HL-60/S4 treated with phorbol 12-myristate 13-acetate at 8.2 ng/mL for 4 days and 3 days (cell line): ENCODE results near the gene VMAC.
"Not testable (repeated sequence)": the region's sequence is repeated elsewhere in the genome, so short reads cannot be mapped to it uniquely, and the experiment has no call there.

Experiments
- in situ Hi-C: fragments of 300-500 bp; cut with MboI; formaldehyde crosslinking; loops from 2 replicates; pipeline ENCODE4 v1.15.0; 2022; ENCODE audit warnings: low sequenced_read_pairs

VMAC gene, protein sequence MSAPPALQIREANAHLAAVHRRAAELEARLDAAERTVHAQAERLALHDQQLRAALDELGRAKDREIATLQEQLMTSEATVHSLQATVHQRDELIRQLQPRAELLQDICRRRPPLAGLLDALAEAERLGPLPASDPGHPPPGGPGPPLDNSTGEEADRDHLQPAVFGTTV

DNA sequence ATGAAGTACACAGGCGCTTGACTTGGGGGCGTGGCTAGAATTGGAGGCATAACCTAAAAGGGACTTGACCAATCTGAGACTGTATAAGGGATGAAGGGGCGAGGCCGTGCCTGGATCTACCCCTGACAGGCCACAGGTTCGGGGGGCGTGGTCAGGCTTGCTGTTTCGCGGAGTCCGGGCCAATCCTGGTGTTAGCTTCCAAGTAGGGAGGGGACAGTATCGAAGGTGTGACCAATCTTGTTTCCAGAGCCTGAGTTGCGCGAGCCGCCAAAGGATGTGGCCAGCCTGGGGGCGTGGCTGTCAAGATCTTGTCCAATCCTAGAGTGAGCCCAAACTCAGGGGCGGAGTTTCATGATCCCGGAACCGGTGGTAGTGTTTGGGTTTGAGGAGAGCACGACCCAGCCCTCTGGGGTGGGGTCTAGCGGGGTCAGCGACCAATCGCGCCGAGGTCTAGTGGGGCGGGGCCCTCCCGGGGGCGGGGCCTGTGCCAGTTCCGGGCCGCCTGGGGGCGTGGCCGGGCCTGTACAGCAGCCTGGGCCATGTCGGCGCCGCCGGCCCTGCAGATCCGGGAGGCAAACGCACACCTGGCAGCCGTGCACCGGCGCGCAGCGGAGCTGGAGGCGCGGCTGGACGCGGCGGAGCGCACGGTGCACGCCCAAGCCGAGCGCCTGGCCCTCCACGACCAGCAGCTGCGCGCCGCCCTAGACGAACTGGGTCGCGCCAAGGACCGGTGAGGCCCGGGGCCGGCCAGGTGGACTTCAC is at the start of gene VMAC:
Gene VMAC (plus strand): TSS at position 521 of the 762 bp plus-strand sequence. CDS start 19 bp downstream, at position 540.
- in situ Hi-C loops: no loop called here

DNA sequence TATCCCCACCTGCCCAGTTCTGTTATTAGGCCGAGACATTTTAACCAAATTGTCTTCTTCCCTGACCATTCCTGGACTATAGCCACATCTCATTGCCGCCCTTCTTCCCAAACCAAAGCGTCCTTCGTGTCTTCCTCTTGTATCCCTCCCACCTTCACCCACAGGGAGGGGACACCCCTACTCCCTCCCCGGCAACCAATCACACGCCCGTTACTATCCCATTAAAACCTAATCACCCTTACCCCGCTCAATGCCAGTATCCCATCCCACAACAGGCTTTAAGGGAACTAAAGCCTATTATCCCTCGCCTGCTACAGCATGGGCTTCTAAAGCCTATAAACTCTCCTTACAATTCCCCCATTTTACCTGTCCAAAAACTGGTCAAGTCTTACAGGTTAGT is 49.5 kb upstream of the VMAC start:
- in situ Hi-C loops: not testable (repeated sequence)

DNA sequence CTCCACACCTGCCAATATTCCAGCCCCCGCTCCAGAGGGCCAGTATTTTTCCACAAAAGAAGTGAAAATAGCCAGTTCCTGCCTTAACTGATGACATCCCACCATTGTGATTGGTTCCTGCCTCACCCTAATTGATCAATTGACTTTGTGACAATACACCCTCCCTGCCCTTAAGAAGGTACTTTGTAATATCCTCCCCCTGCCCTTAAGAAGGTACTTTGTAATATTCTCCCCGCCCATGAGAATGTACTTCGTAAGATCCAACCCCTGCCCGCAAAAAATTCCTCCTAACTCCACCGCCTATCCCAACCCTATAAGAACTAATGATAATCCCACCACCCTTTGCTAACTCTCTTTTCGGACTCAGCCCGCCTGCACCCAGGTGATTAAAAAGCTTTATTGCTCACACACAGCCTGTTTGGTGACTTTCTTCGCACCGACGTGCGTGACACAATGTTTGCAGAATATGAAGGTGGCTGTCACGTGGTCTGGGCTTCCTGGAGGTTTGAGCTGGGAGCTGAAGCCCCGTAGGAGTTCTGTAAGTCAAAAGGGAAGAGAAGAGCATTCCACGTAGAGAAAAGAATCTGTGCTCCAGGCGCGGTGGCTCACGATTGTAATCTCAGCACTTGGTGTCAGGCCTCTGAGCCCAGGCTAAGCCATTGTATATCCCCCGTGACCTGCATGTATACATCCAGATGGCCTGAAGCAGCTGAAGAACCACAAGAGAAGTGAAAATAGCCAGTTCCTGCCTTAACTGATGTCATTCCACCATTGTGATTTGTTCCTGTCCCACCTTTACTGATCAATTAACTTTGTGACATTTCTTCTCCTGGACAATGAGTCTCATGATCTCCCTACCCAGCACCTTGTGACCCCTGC is 47.2 kb upstream of the VMAC start:
- in situ Hi-C loops: no loop called here

DNA sequence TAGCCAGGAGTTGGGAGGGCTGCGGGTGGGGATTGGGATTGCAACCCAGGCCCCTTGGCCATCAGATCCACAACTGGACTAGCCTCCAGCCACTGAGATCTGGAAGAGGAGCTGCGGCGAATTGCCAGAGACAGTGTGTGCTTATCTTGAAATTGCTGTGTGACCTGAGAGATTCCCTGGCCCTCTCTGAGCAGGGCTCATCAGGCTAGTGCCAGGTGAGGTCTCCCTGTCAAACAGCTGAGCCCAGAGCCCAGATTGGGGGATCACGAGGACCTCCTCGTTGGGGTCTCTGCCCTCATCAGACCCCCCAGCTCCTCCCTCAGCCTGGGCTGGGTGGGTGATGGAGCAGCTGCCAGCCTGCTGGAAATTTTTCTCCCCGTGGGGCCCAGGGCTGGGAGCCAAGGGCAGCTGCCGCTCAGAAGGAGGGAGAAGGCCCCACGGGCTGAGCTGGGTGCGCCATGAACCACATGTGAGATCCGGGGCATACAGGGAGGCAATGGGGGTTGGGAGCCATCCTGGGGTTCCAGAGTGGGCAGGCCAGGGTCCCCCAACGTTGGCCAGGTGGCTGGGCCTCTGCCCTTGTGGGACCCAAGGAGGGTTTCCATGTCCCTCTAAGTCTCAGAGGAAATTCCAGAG is 41.5 kb upstream of the VMAC start:
- in situ Hi-C loops: no loop called here

DNA sequence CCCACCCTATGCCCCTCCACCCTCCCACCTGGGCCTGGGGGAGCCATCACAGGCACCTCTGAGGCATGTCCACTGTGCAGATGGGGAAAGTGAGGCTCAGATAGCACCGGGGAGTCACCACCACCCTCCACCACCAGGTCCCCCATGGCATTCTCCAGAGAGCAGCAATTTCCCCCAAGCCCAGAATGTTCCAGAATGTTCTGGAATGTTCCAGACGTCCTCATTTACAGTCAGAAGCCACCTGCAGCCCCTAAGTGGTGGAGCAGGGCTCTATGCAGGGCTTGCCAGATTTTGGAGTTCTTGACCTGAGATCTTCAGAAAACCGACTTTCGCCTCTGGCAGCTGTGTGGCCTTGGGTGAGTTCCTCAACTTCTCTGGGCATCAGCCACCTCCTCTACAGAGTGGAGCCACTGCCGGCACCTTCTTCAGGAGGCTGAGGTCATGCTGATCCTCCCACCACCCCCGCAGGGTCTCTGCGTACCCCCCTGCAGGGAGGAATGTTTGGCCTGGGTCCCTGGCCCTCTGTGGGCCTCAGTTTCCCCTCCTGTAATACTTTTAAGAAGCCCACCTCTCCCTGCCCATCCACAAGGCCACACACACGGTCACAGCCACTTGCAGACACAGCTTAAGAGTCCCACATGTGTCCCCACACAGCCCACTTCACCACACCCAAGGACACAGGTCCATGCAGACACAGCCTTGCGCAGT is 40.5 kb upstream of the VMAC start:
- in situ Hi-C loops: no loop called here

DNA sequence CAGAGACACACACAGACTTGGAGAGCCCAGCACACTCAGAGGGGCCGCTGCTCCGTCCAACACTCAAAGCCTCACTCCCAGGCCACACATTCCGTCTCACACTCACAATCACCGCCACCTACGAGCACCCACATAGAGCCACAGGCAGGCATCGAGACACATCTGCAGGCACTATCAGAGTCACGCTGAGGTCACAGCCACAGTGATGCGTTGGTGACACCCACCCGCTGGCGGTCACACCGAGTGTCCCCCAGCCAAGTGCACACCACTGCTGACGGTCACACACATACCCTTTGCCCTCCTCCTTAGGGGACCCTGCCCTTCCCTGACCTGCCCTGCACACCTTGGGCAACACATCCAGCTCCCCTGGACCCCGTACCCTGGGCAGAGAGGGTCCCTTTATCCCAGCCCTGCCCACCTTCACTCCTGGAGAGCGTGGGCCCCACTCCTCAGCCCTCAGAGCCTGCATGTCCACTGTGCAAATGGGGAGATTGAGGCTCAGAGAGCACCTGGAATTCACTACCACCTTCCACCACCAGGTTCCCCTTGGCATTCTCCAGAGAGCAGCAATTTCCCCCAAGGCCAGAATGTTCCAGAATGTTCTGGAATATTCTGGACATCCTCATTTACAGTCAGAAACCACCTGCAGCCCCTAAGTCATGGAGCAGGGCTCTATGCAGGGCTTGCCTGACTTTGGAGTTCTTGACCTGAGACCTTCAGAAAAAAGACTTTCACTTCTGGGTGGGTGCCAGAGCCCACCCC is 39.8 kb upstream of the VMAC start:
- in situ Hi-C loops: no loop called here

GRCh38 chr19:5865772-5866171 is 38.9 kb upstream of the VMAC start:
- in situ Hi-C loops: no loop called here

DNA sequence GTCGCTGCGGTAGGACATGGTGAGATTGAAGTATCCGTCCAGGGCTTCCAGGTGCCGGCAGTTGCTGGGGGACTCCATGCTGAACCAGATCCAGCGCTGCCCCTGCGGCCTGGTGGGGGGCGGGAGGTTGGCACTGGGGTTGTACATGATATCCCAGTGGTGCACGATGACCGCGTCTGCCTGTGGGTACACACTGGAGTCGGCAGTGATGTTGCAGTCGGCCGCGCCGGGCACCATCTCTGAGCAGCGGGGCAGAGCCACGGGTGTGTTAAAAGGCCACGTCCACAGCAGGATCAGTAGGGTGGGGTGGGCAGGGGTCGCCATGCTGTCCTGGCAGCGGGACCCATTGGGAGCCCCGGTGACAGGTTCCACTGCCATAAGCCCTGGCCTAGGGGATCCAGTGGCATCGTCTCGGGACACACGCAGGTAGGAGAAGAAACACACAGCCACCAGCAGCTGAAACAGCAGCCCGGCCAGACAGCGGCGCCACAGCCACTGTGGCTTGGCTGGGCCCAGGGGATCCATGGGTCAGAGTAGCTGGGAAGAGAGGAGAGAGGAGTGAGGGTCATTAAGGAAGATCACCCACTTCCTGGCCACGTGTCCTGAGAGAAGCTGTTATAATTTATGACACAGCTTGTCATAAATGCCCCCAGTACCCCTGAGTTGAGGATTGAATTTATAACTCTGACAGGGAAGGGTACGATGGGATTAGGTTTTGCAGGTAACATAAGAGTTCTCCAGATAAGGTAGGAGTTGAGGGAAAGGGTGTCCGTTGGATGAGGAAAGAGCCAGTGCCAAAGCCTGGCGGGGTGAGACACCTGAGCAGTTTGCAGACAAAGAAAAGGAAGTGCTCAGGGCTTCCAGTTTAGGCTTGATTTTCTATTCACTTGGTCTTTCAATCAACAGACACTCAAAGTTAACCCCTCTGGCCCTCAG is 37.2 kb upstream of the VMAC start:
- in situ Hi-C loops: no loop called here

- in situ Hi-C loops: no loop called here
These were observed 33.7 kb upstream of the VMAC start for GRCh38 chr19:5870986-5871394.

DNA sequence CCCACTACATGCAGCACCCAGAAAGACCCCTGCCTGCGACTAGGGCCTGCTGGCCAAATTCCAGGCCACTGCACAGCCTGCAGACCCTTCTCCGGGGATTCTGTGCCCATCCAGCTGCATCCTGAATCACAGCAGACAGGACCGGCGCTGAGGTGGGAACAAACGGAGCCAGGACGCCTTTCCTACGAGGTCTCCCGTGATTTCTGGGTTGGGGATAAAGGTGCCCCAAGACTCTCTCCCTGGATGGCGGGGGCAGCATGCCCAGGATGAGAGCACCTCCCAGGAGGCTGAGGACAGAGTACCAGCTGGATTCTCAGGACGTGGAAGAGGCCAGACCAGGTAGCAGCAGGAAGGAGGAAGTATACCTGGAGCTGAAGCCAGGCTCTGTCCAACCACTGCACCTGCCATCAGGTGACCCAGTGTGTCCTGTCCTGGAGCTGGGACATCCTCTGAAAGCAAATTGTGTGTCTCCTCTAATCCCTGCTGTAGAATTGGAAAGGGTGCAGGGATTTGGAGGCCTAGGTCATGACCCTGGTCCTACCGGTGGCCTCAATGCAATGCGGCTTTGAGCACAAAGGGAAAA is 31.0 kb upstream of the VMAC start:
- in situ Hi-C loops: no loop called here

DNA sequence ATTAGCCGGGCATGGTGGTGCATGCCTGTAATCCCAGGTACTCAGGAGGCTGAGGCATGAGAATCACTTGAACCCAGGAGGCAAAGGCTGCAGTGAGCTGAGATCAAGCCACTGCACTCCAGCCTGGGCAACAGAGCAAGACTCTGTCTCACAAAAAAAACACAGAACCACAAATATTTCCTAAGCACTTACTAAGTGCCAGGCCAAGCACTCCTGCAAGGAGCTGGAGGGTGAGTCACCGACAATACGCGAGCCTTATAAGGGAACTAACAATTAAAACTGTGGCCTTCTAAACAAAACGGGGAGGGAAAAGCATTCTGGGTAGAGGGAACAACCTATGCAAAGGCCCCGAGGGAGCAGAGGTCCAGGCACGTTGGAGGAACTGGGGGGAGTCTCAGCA is 30.2 kb upstream of the VMAC start:
- in situ Hi-C loops: not testable (repeated sequence)

DNA sequence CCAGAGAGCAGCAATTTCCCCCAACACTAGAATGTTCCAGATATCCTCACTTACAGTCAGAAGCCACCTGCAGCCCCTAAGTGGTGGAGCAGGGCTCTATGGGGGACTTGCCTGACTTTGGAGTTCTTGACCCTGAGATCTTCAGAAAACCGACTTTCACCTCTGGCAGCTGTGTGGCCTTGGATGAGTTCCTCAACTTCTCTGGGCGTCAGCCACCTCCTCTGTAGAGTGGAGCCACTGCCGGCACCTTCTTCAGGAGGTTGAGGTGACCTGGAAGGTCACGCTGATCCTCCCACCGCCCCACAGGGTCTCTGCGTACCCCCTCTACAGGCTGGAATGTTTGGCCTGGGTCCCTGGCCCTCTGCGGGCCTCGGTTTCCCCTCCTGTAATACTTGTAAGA is 27.2 kb upstream of the VMAC start:
- in situ Hi-C loops: no loop called here

GRCh38 chr19:5877882-5878281 is 26.8 kb upstream of the VMAC start:
- in situ Hi-C loops: no loop called here

- in situ Hi-C loops: no loop called here
These were observed 24.5 kb upstream of the VMAC start for GRCh38 chr19:5880196-5880595.

- in situ Hi-C loops: no loop called here
These were observed 24.0 kb upstream of the VMAC start for GRCh38 chr19:5880604-5881078.

DNA sequence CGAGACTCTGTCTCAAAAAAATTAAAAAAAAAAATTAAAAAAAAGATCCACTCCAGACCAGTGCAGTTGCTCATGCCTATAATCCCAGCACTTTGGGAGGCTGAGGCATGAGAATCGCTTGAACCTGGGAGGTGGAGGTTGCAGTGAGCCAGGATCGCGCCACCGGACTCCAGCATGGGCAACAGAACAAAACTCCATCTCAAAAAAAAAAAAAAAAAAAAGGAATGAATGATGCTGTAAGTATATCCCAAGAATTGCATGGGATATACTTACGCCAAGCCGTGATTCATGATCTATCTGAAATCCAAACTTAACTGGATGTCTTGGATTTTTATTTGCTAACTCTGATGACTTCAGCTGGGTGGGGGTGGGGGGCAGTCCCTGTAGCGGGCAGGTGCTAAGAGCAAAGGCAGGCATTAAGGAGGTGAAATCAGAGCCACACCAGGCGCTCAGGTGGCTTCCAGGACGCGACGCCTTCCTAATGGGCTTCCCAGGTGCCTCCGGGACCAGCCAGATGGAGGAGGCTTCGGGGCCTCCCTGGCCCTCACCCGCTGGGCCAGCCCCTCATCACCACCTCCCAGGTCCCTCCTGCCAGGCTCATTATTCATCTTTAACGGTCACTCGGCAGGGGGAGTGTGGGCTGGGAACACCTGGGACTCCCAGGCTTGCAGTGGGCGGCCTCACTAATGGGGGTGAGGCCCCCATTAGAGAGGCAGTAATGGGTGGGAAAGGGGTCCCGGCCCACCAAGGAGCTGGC is 23.0 kb upstream of the VMAC start:
- in situ Hi-C loops: no loop called here

- in situ Hi-C loops: no loop called here
These were observed 22.2 kb upstream of the VMAC start for GRCh38 chr19:5882421-5882968.
